HepG2 (cell line): ENCODE data around the gene GAPDH. TPM values are rescaled to one million over a fixed set of nuclear protein-coding genes. Genes with fewer than 3 reads are reported as not detected.

Experiments used
- ATAC-seq: fragments of 200-7000 bp; cut with Tn5 transposase; 3 replicates; pipeline ENCODE4 v1.9.1; 2020; ENCODE audit warnings: mild to moderate bottlenecking, moderate library complexity
- BruUV-seq: library from RNA; stranded (reverse); fragments of 400-500 nt; replicated peaks from 2 replicates; lab custom pipeline; 2021; lab: Mats Ljungman, UMichigan
- CTCF ChIA-PET: fragments of 300-600 bp; formaldehyde crosslinking; extraction: SDS; loops from one replicate; lab custom pipeline; 2021; ENCODE audit warnings: low total read pairs, inconsistent platforms, low intra/inter-chr PET ratio; lab: Yijun Ruan, JAX
- POLR2A ChIA-PET: fragments of 350-600 bp; sonication (Branson Sonifier 250); formaldehyde crosslinking; loops from one replicate; lab custom pipeline; 2020; ENCODE audit warnings: antibody characterized with exemption, inconsistent platforms; lab: Yijun Ruan, JAX
- DNase-seq: peaks from one replicate; pipeline ENCODE4 v3.0.0-alpha.2; 2015; ENCODE audit warnings: low spot score
- FAIRE-seq: peaks from 3 replicates; lab custom pipeline; 2011; peaks lifted over from hg19 to GRCh38; lab: Jason Lieb, UNC
- H2AFZ ChIP-seq: one replicate; pipeline ENCODE4 v1.6.1; 2011; ENCODE audit warnings: low read length, inconsistent platforms
- H3K27ac ChIP-seq: fragments of 300-600 bp; 3 replicates; pipeline ENCODE4 v1.8.0; 2011; ENCODE audit warnings: mixed run types, mild to moderate bottlenecking, mixed read lengths, low read length, inconsistent platforms; ENCODE audit not compliant: insufficient read depth; ENCODE audit errors: extremely low read length
- H3K27me3 ChIP-seq, 2 experiments: fragments of 200-600 bp in 1 of 2; 2 replicates in 1 of 2; 3 replicates in 1 of 2; pipeline versions ENCODE4 v1.6.0 to v1.8.0; 2011; ENCODE audit warnings: low read length in 2 of 2, mild to moderate bottlenecking in 2 of 2, moderate library complexity in 2 of 2, inconsistent platforms in 1 of 2; ENCODE audit not compliant: insufficient read depth in 2 of 2, control insufficient read depth in 1 of 2
- H3K36me3 ChIP-seq, 2 experiments: fragments of 200-600 bp in 1 of 2; replicated peaks in 1 of 2; 2 replicates in 1 of 2; 3 replicates in 1 of 2; pipeline versions ENCODE4 v1.5.1 to v1.8.0; 2011; ENCODE audit warnings: low read length in 2 of 2, inconsistent platforms in 1 of 2; ENCODE audit not compliant: insufficient read depth in 2 of 2, control insufficient read depth in 1 of 2
- H3K4me1 ChIP-seq: 2 replicates; pipeline ENCODE4 v1.5.1; 2012; ENCODE audit warnings: low read length, inconsistent platforms; ENCODE audit not compliant: insufficient read depth
- H3K4me2 ChIP-seq: 2 replicates; pipeline ENCODE4 v1.6.0; 2011; ENCODE audit warnings: low read depth, low read length, inconsistent platforms
- H3K4me3 ChIP-seq, 3 experiments: fragments of 200-600 bp in 1 of 3; sonication (generic), shearing (Covaris generic) in 1 of 3; replicated peaks in 1 of 3; 2 replicates each; pipeline ENCODE4 v1.5.1; 2011 to 2016; ENCODE audit warnings: low read length in 3 of 3, inconsistent platforms in 2 of 3, low read depth in 2 of 3, mild to moderate bottlenecking in 2 of 3, control low read depth in 1 of 3, mixed read lengths in 1 of 3; ENCODE audit not compliant: insufficient read depth in 1 of 3
- H3K79me2 ChIP-seq: one replicate; pipeline ENCODE4 v1.6.1; 2011; ENCODE audit warnings: low read length, inconsistent platforms; ENCODE audit not compliant: insufficient read depth
- H3K9ac ChIP-seq: 2 replicates; pipeline ENCODE4 v1.6.0; 2011; ENCODE audit warnings: mild to moderate bottlenecking, low read depth, low read length, inconsistent platforms; ENCODE audit not compliant: insufficient read depth
- H3K9me3 ChIP-seq: 2 replicates; pipeline ENCODE4 v1.5.1; 2012; ENCODE audit warnings: mild to moderate bottlenecking, low read length
- H4K20me1 ChIP-seq: 2 replicates; pipeline ENCODE4 v1.6.0; 2011; ENCODE audit warnings: inconsistent platforms, mild to moderate bottlenecking, low read length, moderate library complexity; ENCODE audit not compliant: insufficient read depth
- FOXA1 ChIP-seq, 2 experiments: fragments of 450-650 bp in 1 of 2; sonication (generic) in 1 of 2; formaldehyde crosslinking in 1 of 2; IDR thresholded peaks; 2 replicates each; pipeline versions ENCODE4 v1.4.0 to v1.6.1; 2016 to 2020; ENCODE audit warnings: missing genetic modification reagents in 1 of 2
- GABPA ChIP-seq, 2 experiments: IDR thresholded peaks; 2 replicates each; pipeline ENCODE4 v1.6.1; 2011 to 2016; ENCODE audit warnings: low read depth in 2 of 2, low read length in 1 of 2, missing biosample characterization in 1 of 2, missing genetic modification characterization in 1 of 2
- MTERF4 ChIP-seq: sonication (generic); formaldehyde crosslinking; IDR thresholded peaks from 2 replicates; pipeline ENCODE4 v1.8.0; 2023; ENCODE audit warnings: mild to moderate bottlenecking, missing genetic modification reagents
- ONECUT2 ChIP-seq: sonication (generic); formaldehyde crosslinking; IDR thresholded peaks from 2 replicates; pipeline ENCODE4 v1.4.0; 2020; ENCODE audit warnings: missing genetic modification reagents
- SALL2 ChIP-seq: sonication (generic); formaldehyde crosslinking; IDR thresholded peaks from 2 replicates; pipeline ENCODE4 v1.8.1; 2023; ENCODE audit warnings: mild to moderate bottlenecking, missing genetic modification reagents, inconsistent platforms
- WIZ ChIP-seq: sonication (generic); formaldehyde crosslinking; IDR thresholded peaks from 2 replicates; pipeline ENCODE4 v1.5.1; 2020; ENCODE audit warnings: mild to moderate bottlenecking, missing genetic modification reagents
- ZBTB20 ChIP-seq: sonication (generic); formaldehyde crosslinking; IDR thresholded peaks from 2 replicates; pipeline ENCODE4 v1.8.1; 2023; ENCODE audit warnings: missing genetic modification reagents, low read depth, mild to moderate bottlenecking, borderline replicate concordance
- ZNF143 ChIP-seq: sonication (generic); formaldehyde crosslinking; IDR thresholded peaks from 2 replicates; pipeline ENCODE4 v1.4.0; 2020; ENCODE audit warnings: missing genetic modification reagents
- ZNF232 ChIP-seq: sonication (generic); formaldehyde crosslinking; IDR thresholded peaks from 2 replicates; pipeline ENCODE4 v1.4.0; 2020; ENCODE audit warnings: missing genetic modification reagents, borderline replicate concordance
- ZNF510 ChIP-seq: sonication (generic); formaldehyde crosslinking; IDR thresholded peaks from 2 replicates; pipeline ENCODE4 v1.4.0; 2020; ENCODE audit warnings: low read depth, mild to moderate bottlenecking, missing genetic modification reagents
- ZNF563 ChIP-seq: sonication (generic); formaldehyde crosslinking; IDR thresholded peaks from 2 replicates; pipeline ENCODE4 v1.8.0; 2022; ENCODE audit warnings: mild to moderate bottlenecking, moderate library complexity, missing genetic modification reagents
- ZNF674 ChIP-seq: sonication (generic); formaldehyde crosslinking; IDR thresholded peaks from 2 replicates; pipeline ENCODE4 v1.5.0; 2020; ENCODE audit warnings: low read depth, mild to moderate bottlenecking, missing genetic modification reagents
- ZNF773 ChIP-seq: sonication (generic); formaldehyde crosslinking; IDR thresholded peaks from 2 replicates; pipeline ENCODE4 v1.4.0; 2020; ENCODE audit warnings: missing genetic modification reagents, borderline replicate concordance
- WGBS: methylation state at CpG from one replicate; pipeline ENCODE4 v1.1.6; 2017; ENCODE audit warnings: low lambda C conversion rate; 5-methylcytosine and 5-hydroxymethylcytosine counted together
- in situ Hi-C: cut with HindIII; loops from 2 replicates; pipeline ENCODE4 v1.10.0; 2017; ENCODE audit warnings: low pct_unique_long_range_greater_than_20kb; ENCODE audit not compliant: extremely low pct_ligation_motif_present
- intact Hi-C: fragments of 100-400 bp; cut with micrococcal nuclease; formaldehyde crosslinking; loops from one replicate; pipeline ENCODE4 v1.10.0; 2022; ENCODE audit not compliant: unreplicated experiment
- polyA plus RNA-seq, 8 experiments: library from polyadenylated mRNA; depleted of rRNA in 3 of 8; stranded (reverse) in 7 of 8; unstranded in 1 of 8; fragments of >200 nt; fragmentation: Illumina TruSeq in 4 of 8; extraction: Trizol in 4 of 8; gene quantifications; 2 replicates each; pipeline versions ENCODE4 v1.2.1 to v1.2.3, GENCODE V29; 2011 to 2016; ENCODE audit warnings: low read depth in 4 of 8, missing spikeins in 1 of 8, mixed read lengths in 1 of 8; ENCODE audit not compliant: insufficient read depth in 1 of 8
- total RNA-seq, 5 experiments: library from RNA; depleted of rRNA; stranded (reverse); fragments of >200 nt; fragmentation: Illumina TruSeq; extraction: Trizol; gene quantifications; 2 replicates each; pipeline ENCODE4 v1.2.3, GENCODE V29; 2016; ENCODE audit warnings: low read depth in 1 of 5
- TF ChIP-seq, protein P1 (sequence below): sonication (generic); formaldehyde crosslinking; IDR thresholded peaks from 2 replicates; pipeline ENCODE4 v1.4.0; 2020; ENCODE audit warnings: missing genetic modification reagents, borderline replicate concordance
- TF ChIP-seq, protein P2 (sequence below): sonication (generic); formaldehyde crosslinking; IDR thresholded peaks from 2 replicates; pipeline ENCODE4 v1.4.0; 2020; ENCODE audit warnings: missing genetic modification reagents

GAPDH gene
- total and polyA plus RNA-seq, 2 of the 13 experiments (the other 11 are each of a cell fraction or from before 2014, with no cell fraction given) = 3,038 to 12,722 TPM

GRCh38 chr12:6563448-6564050 is 29.2 kb downstream of the GAPDH start (continued):
- TF ChIP-seq MTERF4 (no peak), ZNF773 (CRISPR knock-in tag) (no peak), GABPA (IDR thresholded peaks at IDR 0.05; ENCODE audit: low read depth, low read length) (no peak), GABPA (CRISPR knock-in tag; IDR thresholded peaks at IDR 0.05; ENCODE audit: low read depth) (no peak), ZNF563 (CRISPR knock-in tag) (no peak)
- TF ChIP-seq, protein P1, sequence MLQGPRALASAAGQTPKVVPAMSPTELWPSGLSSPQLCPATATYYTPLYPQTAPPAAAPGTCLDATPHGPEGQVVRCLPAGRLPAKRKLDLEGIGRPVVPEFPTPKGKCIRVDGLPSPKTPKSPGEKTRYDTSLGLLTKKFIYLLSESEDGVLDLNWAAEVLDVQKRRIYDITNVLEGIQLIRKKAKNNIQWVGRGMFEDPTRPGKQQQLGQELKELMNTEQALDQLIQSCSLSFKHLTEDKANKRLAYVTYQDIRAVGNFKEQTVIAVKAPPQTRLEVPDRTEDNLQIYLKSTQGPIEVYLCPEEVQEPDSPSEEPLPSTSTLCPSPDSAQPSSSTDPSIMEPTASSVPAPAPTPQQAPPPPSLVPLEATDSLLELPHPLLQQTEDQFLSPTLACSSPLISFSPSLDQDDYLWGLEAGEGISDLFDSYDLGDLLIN (CRISPR knock-in tag) = no peak

DNA sequence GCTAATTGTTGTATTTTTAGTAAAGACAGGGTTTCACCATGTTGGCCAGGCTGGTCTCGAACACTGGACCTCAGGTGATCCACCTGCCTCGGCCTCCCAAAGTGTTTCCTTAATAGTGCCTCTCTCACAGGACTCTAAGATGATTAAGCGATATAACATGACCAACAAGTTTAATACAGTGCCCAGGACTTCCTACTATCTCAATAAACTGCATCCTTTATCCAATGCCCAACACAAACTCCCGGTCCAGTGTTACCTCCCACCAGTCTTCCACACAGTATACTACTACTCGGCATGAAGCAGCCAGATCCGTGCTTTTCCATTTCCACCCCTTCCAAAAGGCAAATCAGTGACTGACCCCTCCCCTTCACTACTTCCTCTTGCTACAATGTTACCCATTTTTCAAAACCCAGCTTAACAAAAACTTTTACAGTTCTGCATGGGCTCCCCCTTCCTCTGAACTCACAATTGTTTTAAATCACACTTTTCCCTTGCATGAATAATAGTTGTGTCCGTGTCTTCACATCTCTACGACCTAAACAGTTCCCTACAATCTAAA is 32.9 kb downstream of the GAPDH start:
- TF ChIP-seq ZNF232 (CRISPR knock-in tag) (no peak), ONECUT2 (CRISPR knock-in tag) (no peak), FOXA1 (IDR thresholded peaks at IDR 0.05) (no peak), FOXA1 (CRISPR knock-in tag; IDR thresholded peaks at IDR 0.05) (no peak), ZNF143 (no peak), ZNF674 (CRISPR knock-in tag) (0 out of 2 replicates have a peak, but pooled peaks have one; percentile 11), WIZ (CRISPR knock-in tag) (no peak), ZBTB20 (CRISPR knock-in tag) (no peak), SALL2 (CRISPR knock-in tag) (peak; percentile 21; the same call in 1 of the 2 replicates), ZNF510 (no peak)
- TF ChIP-seq, protein P2, sequence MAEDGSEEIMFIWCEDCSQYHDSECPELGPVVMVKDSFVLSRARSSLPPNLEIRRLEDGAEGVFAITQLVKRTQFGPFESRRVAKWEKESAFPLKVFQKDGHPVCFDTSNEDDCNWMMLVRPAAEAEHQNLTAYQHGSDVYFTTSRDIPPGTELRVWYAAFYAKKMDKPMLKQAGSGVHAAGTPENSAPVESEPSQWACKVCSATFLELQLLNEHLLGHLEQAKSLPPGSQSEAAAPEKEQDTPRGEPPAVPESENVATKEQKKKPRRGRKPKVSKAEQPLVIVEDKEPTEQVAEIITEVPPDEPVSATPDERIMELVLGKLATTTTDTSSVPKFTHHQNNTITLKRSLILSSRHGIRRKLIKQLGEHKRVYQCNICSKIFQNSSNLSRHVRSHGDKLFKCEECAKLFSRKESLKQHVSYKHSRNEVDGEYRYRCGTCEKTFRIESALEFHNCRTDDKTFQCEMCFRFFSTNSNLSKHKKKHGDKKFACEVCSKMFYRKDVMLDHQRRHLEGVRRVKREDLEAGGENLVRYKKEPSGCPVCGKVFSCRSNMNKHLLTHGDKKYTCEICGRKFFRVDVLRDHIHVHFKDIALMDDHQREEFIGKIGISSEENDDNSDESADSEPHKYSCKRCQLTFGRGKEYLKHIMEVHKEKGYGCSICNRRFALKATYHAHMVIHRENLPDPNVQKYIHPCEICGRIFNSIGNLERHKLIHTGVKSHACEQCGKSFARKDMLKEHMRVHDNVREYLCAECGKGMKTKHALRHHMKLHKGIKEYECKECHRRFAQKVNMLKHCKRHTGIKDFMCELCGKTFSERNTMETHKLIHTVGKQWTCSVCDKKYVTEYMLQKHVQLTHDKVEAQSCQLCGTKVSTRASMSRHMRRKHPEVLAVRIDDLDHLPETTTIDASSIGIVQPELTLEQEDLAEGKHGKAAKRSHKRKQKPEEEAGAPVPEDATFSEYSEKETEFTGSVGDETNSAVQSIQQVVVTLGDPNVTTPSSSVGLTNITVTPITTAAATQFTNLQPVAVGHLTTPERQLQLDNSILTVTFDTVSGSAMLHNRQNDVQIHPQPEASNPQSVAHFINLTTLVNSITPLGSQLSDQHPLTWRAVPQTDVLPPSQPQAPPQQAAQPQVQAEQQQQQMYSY = peak; percentile 39; the same call in 1 of the 2 replicates
- Histone ChIP-seq H3K9ac (peak overlapping the region; percentile 91), H3K27ac (peak overlapping the region; percentile 76), H3K4me1 (peaks cover 38% of the 10 kb centered on the region), H3K79me2 (peaks cover 32% of the 10 kb centered on the region), H3K36me3 (peaks cover 13 to 44% of the 10 kb centered on the region in 2 experiments), H3K4me2 (peak overlapping the region; percentile 81), H4K20me1 (no peaks in the 10 kb centered on the region; the same call in 1 of the 2 replicates), H3K4me3 (peak overlapping the region; percentile 63 to 97 (median 78)), H2AFZ (no peak overlapping the region), H3K9me3 (no peaks in the 10 kb centered on the region), H3K27me3 (no peaks in the 10 kb centered on the region)
- no peak for DNase-seq
- CTCF ChIA-PET = no interaction called here
- peak; percentile 40 for FAIRE-seq
- in situ Hi-C loops = no loop called here
- 35% methylated on average over 8 of the region's 8 CpGs for WGBS
- no TSS peak for BruUV-seq
- 0 out of 3 replicates have a peak, but pooled peaks have one; percentile 4 for ATAC-seq
- POLR2A ChIA-PET = interaction anchor here (1.1 to 1.7 kb wide), 3 partner anchors 10 to 122 kb away, joined by 3 to 17 read pairs (median 3); partner anchors contain the start of genes MRPL51 and ZNF384
- intact Hi-C loops = no loop called here
